ENCODE measurements around the gene EPHA7.

GRCh38 chr6:93327857-93328256 lies 91.5 kb downstream of the EPHA7 start:
- TF ChIP-seq CTCF (tag by site-specific recombination; IDR thresholded peaks at IDR 0.05) = no peak
- no peak for TF ChIP-seq ZNF639 (tag by site-specific recombination; IDR thresholded peaks at IDR 0.05)
- TF ChIP-seq SP2 (tag by site-specific recombination; IDR thresholded peaks at IDR 0.05) = no peak
- TF ChIP-seq ZNF426 (tag by site-specific recombination; IDR thresholded peaks at IDR 0.05) = no peak
- TF ChIP-seq ZNF629 (tag by site-specific recombination; IDR thresholded peaks at IDR 0.05) = no peak
- no peak for TF ChIP-seq PATZ1 (tag by site-specific recombination; IDR thresholded peaks at IDR 0.05)
- no peak for TF ChIP-seq REST (tag by site-specific recombination; IDR thresholded peaks at IDR 0.05)
- no peak for TF ChIP-seq GLIS2 (tag by site-specific recombination; IDR thresholded peaks at IDR 0.05)
- TF ChIP-seq ZNF670 (tag by site-specific recombination; IDR thresholded peaks at IDR 0.05; ENCODE audit: low read depth) = no peak
- no peak for TF ChIP-seq KLF7 (tag by site-specific recombination; IDR thresholded peaks at IDR 0.05; ENCODE audit: borderline replicate concordance)
- TF ChIP-seq ZNF18 (tag by site-specific recombination; IDR thresholded peaks at IDR 0.05) = no peak
- TF ChIP-seq ELK4 (IDR thresholded peaks at IDR 0.05; ENCODE audit: borderline replicate concordance, low read depth, low read length) = no peak
- TF ChIP-seq ZNF121 (tag by site-specific recombination; IDR thresholded peaks at IDR 0.05) = no peak
- no peak for TF ChIP-seq ZNF274 (IDR thresholded peaks at IDR 0.05; ENCODE audit: low read length)
- no peak for TF ChIP-seq ZNF274 (tag by site-specific recombination; IDR thresholded peaks at IDR 0.05; ENCODE audit: borderline replicate concordance)
